ENCODE measurements around the gene GRK5. TPM values are rescaled to one million over a fixed set of nuclear protein-coding genes. Genes with fewer than 3 reads are reported as not detected.
A peak's percentile ranks its signal among the peaks of the same experiment; 100 is the strongest.

Gene GRK5
- total RNA-seq, 1 donor from 2014 or later: 4.3 TPM

- Histone ChIP-seq H3K4me1 (peaks cover 14% of the 10 kb centered on the region), H3K79me2 (ENCODE audit: low read depth) (no peaks in the 10 kb centered on the region), H3F3A (ENCODE audit: low read depth) (no peaks in the 10 kb centered on the region), H3K27me3 (no peaks in the 10 kb centered on the region), H4K20me1 (ENCODE audit: low read depth) (no peaks in the 10 kb centered on the region), H2AFZ (replicated peaks) (no peak overlapping the region), H3K4me3 (no peak overlapping the region), H3K9me3 (ENCODE audit: low read depth) (no peaks in the 10 kb centered on the region), H3K36me3 (no peaks in the 10 kb centered on the region), H3K27ac (no peak overlapping the region), H3K9ac (no peak overlapping the region), H3K4me2 (no peak overlapping the region)
- no peaks in the 10 kb centered on the region for H3K27me3 Mint-ChIP-seq (ENCODE audit: insufficient read depth, low read depth)
- peak overlapping the region; percentile 83 for H3K27ac Mint-ChIP-seq
- no peak for TF ChIP-seq EZH2 (IDR thresholded peaks at IDR 0.05)
- no peak for TF ChIP-seq CTCF (IDR thresholded peaks at IDR 0.05)
- no peak for TF ChIP-seq EZH2phosphoT487 (IDR thresholded peaks at IDR 0.05)
- H3K4me1 Mint-ChIP-seq: peaks cover 43% of the 10 kb centered on the region
- H3K9me3 Mint-ChIP-seq: no peaks in the 10 kb centered on the region
- H3K36me3 Mint-ChIP-seq: peaks cover 4% of the 10 kb centered on the region
- H3K4me3 Mint-ChIP-seq: no peak overlapping the region
- DNase-seq (ENCODE audit: low spot score): no peak
Observed at GRCh38 chr10:119337796-119338432, 130.5 kb downstream of the GRK5 start.

- no peak overlapping the region for H3K9ac ChIP-seq
- no peak for DNase-seq (ENCODE audit: low spot score)
- H2AFZ ChIP-seq (replicated peaks): no peak overlapping the region
- peaks cover 14% of the 10 kb centered on the region for H3K4me1 ChIP-seq
- no peak for TF ChIP-seq EZH2 (IDR thresholded peaks at IDR 0.05)
- no peaks in the 10 kb centered on the region for H3F3A ChIP-seq (ENCODE audit: low read depth)
- no peaks in the 10 kb centered on the region for H3K27me3 ChIP-seq
- no peaks in the 10 kb centered on the region for H4K20me1 ChIP-seq (ENCODE audit: low read depth)
- no peak overlapping the region for H3K4me3 Mint-ChIP-seq
- no peak overlapping the region for H3K27ac ChIP-seq
- peaks cover 4% of the 10 kb centered on the region for H3K36me3 Mint-ChIP-seq
- peaks cover 4% of the 10 kb centered on the region for H3K27me3 Mint-ChIP-seq (ENCODE audit: insufficient read depth, low read depth)
- H3K4me3 ChIP-seq: no peak overlapping the region
- no peak overlapping the region for H3K4me2 ChIP-seq
- H3K36me3 ChIP-seq: no peaks in the 10 kb centered on the region
- no peaks in the 10 kb centered on the region for H3K79me2 ChIP-seq (ENCODE audit: low read depth)
- no peaks in the 10 kb centered on the region for H3K9me3 ChIP-seq (ENCODE audit: low read depth)
- H3K9me3 Mint-ChIP-seq: no peaks in the 10 kb centered on the region
- H3K4me1 Mint-ChIP-seq: peaks cover 39% of the 10 kb centered on the region
- H3K27ac Mint-ChIP-seq: no peak overlapping the region
Observed at GRCh38 chr10:119339109-119339508, 131.7 kb downstream of the GRK5 start.

- H3K4me1 Mint-ChIP-seq: peaks cover 36% of the 10 kb centered on the region
Observed at GRCh38 chr10:119340893-119341458, 133.6 kb downstream of the GRK5 start.

More at GRCh38 chr10:119340893-119341458, 133.6 kb downstream of the GRK5 start:
- H3K36me3 Mint-ChIP-seq: peaks cover 2% of the 10 kb centered on the region
- DNase-seq (ENCODE audit: low spot score): no peak
- Histone ChIP-seq H3K27me3 (no peaks in the 10 kb centered on the region), H3F3A (ENCODE audit: low read depth) (peaks cover 2% of the 10 kb centered on the region), H3K4me1 (peaks cover 10% of the 10 kb centered on the region), H3K4me2 (no peak overlapping the region), H3K79me2 (ENCODE audit: low read depth) (no peaks in the 10 kb centered on the region), H3K36me3 (no peaks in the 10 kb centered on the region), H4K20me1 (ENCODE audit: low read depth) (no peaks in the 10 kb centered on the region), H3K9me3 (ENCODE audit: low read depth) (no peaks in the 10 kb centered on the region), H2AFZ (replicated peaks) (no peak overlapping the region), H3K27ac (no peak overlapping the region), H3K9ac (no peak overlapping the region), H3K4me3 (no peak overlapping the region)
- no peak for TF ChIP-seq CTCF (IDR thresholded peaks at IDR 0.05)
- no peak for TF ChIP-seq EZH2phosphoT487 (IDR thresholded peaks at IDR 0.05)
- no peak for TF ChIP-seq EZH2 (IDR thresholded peaks at IDR 0.05)
- H3K4me3 Mint-ChIP-seq: no peak overlapping the region
- H3K9me3 Mint-ChIP-seq: no peaks in the 10 kb centered on the region
- no peak overlapping the region for H3K27ac Mint-ChIP-seq
- peaks cover 8% of the 10 kb centered on the region for H3K27me3 Mint-ChIP-seq (ENCODE audit: insufficient read depth, low read depth)
